Activated CD4-positive, alpha-beta T cell treated with anti-CD3 and anti-CD28 coated beads, Interleukin-2, amount 50 U/mL, for 1 hour (primary cell): ENCODE data around the gene P2RX7.

Experiments
- DNase-seq: peaks from one replicate; pipeline ENCODE4 v3.0.0-alpha.2; 2020

P2RX7 gene

GRCh38 chr12:121132601-121133481, at the start of gene P2RX7:
P2RX7 (plus strand) TSS chr12:121132876; CDS start chr12:121132971, 95 bp downstream.
- DNase-seq, result peak; percentile 23

- no peak for DNase-seq
These were observed 48.4 kb upstream of the P2RX7 start for GRCh38 chr12:121084229-121084628.

GRCh38 chr12:121085069-121085468, 47.6 kb upstream of the P2RX7 start:
- DNase-seq, result no peak

- no peak for DNase-seq
These were observed 46.9 kb upstream of the P2RX7 start for GRCh38 chr12:121085506-121086353.

DNA sequence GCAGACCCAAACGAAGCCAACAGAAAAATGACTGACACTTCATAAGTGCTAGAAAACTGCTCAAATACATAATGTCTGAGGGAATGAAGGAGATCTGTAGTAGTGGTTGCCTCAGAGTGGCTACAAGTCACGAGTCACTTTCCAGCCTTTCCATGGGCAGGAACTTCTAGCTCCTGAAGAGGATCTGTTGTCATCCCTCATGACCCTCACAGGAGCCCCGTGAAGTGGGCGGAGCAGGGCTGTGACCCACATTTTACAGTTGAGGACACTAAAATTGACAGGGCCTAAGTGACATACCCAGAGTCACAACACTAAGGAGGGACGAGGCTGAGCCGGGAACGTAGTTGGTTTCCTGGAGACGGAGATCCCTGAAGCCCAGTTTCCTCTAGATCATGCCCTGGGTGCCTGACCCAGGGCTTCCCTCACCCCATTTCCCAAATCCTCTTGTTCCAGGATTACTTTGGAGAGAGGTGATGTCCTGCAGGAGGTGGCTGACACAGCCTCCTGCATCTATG, 45.8 kb upstream of the P2RX7 start:
- DNase-seq, result no peak

DNA sequence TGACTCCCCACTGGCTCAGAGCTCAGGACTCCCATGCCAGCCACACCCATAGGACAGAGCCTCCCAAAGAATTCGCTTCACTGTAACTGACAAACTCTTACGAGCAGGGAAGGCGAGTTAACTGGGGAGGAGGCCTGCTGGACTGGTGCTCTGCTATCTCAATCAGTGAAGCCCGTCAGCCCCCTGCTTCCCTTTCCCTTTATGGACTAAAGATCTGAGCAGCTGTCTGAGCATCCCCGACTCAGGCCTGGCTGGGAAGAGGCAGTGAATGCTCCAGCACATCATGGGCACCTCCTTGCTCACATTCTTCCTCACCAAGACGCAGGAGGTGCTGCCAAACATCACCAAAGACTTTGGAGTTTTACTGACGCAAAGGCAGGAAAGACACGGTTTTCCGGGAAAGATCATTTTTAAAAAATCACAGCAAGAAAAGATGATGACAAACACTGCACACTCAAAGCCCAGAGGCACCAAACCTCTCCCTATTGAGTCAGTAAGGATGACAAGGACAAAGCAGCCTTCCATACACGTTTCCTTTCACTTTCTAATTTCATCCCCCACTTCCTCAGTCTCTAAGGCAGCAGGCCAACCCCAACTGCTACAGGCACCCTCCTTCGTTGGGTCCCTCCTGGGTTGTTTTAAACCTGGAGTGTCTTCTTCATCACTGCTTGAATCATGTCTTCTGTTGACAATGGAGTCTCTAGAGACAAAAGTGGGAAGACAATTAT, 45.0 kb upstream of the P2RX7 start:
- no peak for DNase-seq

DNA sequence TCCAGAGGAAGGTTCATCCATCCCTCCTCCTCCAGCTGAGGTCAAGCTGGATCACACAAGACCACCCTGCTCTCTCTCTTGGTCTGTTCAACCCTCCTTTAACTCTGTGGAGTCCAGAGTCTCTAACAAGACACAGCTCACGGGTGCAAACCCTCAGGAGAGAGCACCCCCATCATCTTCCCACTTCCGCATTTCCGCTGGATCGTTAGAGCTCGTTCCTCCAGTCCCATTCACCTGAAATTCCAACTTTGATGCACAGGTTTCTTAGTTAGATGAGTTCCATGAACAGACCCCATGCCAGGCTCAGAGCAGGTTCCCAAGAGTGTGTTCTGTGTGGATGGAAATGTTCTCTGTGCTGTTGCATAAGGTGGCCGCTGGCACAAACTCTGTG, 44.5 kb upstream of the P2RX7 start:
- no peak for DNase-seq

DNA sequence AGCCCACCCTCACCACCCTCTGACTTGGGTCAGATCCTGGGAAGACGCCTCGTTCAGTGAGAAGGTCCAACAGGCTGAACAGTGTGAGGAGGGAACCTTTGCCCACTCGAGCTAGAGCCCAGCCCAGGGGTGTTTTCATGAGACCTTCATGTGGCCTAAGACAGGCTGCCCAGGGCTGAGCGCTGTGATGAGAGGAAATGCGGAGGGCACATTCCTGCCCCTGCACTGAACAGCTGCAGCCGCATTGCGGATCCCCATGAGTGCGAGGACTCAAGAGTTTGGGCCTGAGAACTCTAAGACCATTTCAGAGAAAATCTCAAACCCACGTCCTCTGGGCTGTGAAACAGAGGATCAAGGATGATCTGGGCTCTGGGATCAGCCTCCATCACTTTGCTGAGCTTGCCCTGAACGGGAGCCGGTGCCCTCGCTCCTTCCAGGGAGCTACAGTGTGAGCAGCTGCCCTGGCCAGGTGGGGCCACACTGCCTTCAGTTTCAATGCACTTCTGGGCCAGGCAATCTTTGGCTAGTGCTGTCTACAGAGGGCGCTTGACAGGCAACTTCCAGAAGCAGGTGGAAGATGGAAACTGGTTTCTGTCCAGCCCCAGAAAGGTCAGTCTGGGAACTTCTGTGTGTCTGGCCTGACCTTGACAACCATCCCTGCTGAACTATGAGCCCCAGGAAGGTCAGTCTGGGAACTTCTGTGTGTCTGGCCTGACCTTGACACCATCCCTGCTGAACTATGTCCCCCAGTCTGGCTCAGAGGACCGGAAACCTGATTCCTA, 43.5 kb upstream of the P2RX7 start:
- DNase-seq, result no peak

GRCh38 chr12:121089813-121090430, 42.8 kb upstream of the P2RX7 start:
- no peak for DNase-seq

DNA sequence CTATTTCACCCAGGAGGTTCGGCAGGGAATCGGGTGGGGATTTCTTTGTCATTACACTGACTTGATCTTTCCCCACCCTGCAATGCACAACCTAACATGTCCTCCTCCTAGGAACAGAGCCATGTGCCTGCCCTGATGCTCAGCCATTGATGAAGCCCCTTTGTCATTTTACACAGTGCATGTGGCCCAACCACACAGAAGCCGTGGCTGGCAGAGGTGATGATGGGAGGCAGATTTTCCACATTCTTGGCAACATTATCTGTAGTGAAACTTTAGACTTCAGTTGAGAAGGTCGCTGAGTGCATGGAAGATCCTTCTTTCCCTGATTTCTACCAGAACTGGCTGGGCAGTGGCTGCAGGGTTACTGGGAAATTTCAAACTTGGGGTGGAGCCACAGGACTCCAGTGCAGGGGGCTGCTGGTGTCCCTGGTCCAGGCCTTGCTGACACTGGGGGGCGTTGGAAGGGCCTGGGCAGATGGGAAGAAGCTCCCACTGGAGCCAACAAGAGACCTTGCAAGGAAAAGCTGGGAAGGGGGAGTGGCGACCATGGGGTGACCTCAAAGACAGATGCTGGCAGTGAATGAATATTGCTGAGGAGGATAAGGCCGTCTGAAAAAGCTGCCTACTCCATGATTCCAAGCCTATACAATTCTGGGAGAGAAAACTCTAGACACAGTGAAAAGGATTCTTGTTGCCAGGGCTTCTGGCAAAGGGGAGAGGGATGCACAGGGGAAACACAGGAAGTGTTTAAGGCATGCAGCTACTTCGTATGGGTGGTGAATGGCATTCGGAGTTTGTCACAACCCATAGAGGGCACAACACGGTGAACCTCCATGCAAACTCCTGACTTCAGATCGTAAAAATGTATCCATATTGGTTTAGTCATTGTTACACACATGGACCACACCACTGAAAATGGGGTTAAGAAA, 41.8 kb upstream of the P2RX7 start:
- DNase-seq, result no peak

- DNase-seq, result no peak
These were observed 40.6 kb upstream of the P2RX7 start for GRCh38 chr12:121092034-121092433.

GRCh38 chr12:121093487-121093891, 39.2 kb upstream of the P2RX7 start:
- DNase-seq, result no peak

- peak; percentile 76 for DNase-seq
These were observed 37.0 kb upstream of the P2RX7 start for GRCh38 chr12:121095544-121096198.

- DNase-seq, result no peak
These were observed 36.4 kb upstream of the P2RX7 start for GRCh38 chr12:121096199-121096798.

DNA sequence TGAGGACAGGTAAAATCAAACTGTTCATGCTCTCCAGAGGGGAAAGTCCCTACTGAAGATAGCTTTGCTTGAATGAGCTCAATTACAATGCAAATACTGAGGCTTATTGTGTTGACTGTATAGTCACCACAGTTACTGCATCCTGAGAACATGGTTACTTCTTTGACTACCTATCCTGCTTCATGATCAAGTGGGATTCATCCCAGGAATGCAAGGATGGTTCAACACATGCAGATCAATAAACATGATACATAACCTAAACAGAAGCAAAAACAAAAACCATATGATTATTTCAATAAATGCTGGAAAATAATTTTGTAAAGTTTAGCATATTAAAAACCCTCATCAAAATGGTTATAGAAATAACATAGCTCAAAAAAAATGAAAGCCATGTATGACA, 32.9 kb upstream of the P2RX7 start:
- no peak for DNase-seq

DNA sequence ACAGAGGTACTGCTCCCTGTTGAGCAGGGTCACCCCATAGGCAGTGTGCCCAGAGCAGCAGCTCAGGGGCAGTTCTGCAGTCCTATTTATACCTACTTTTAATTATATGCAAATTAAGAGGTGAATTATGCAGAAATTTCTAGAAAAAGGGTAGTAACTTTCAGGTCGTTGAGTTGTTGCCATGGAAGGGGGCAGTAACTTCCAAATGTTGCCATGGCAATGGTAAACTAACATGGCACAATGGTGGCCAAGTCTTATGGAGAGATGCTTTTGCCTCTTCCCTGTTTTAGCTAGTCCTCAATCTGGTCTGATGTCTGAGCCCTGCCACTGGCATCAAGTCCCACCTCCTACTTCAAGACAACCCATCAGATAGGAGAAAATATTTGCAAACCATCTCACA, 30.4 kb upstream of the P2RX7 start:
- no peak for DNase-seq

- no peak for DNase-seq
These were observed 25.0 kb upstream of the P2RX7 start for GRCh38 chr12:121107681-121108080.

- no peak for DNase-seq
These were observed 24.2 kb upstream of the P2RX7 start for GRCh38 chr12:121108492-121108891.

DNA sequence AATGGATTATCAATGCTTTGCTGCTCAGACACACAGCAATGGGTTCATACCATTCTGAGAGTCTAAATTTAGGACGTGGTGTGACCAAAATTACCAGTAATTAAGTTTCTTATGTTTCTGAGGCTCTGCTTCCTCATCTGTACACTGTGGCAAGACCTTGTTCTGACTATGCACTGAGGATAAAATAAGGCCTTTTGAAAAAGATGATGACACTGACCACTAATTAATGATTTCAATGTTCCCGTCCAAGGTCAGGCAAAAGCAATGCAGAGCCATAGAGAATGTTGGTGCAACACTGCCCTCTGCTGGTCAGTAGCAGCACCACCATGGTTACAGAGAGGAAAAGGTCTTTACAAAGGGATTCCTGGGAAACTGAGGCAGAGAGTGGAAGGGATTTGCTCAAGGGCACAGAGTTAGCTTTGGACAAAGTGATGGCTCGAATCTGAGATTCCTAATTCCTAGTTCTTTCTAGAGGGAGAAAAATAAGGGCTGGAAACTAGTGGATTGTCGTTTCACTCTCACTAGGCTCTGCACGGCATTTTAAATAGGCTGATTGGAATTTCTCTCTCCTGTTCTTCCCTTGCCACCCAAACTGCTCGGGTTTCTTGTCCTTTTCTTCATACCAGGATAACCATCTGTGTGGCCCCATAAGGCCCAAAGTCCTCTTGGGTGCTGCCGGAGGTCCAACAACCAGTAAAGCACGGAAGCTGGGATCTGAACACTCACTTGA, 22.3 kb upstream of the P2RX7 start:
- DNase-seq, result peak; percentile 63
